Natural killer cell (primary cell): ENCODE results near the gene VAC14. TPM values are rescaled to one million over a fixed set of nuclear protein-coding genes. Genes with fewer than 3 reads are reported as not detected.

Experiments
- ATAC-seq, 3 donors: fragments of 150-1000 bp in 2 of 3; fragments of 200-7000 bp in 1 of 3; cut with Tn5 transposase; 1 replicate in 1 of 3; 2 replicates in 2 of 3; pipeline ENCODE4 v1.10.0; 2021; ENCODE audit warnings: mild to moderate bottlenecking in 2 of 3, moderate library complexity in 2 of 3
- DNase-seq, 2 donors: peaks; one replicate each; pipeline versions ENCODE4 v3.0.0 to v3.0.0-alpha.2; 2013 to 2021; ENCODE audit warnings: mixed read lengths in 1 of 2
- H3K27ac ChIP-seq: one replicate; pipeline ENCODE4 v1.5.1; 2013; ENCODE audit warnings: mild to moderate bottlenecking, low read length
- H3K27me3 ChIP-seq: one replicate; pipeline ENCODE4 v1.6.1; 2013; ENCODE audit warnings: low read length; ENCODE audit not compliant: control insufficient read depth, insufficient read depth
- H3K36me3 ChIP-seq: one replicate; pipeline ENCODE4 v1.6.1; 2013; ENCODE audit warnings: low read length; ENCODE audit not compliant: control insufficient read depth, insufficient read depth
- H3K4me1 ChIP-seq: one replicate; pipeline ENCODE4 v1.6.1; 2013; ENCODE audit warnings: low read length; ENCODE audit not compliant: control insufficient read depth, insufficient read depth
- H3K4me3 ChIP-seq: one replicate; pipeline ENCODE4 v1.5.1; 2013; ENCODE audit warnings: low read length
- H3K9me3 ChIP-seq: one replicate; pipeline ENCODE4 v1.6.1; 2013; ENCODE audit warnings: low read length; ENCODE audit not compliant: control insufficient read depth, insufficient read depth
- H3K27ac Mint-ChIP-seq, 2 donors: one replicate each; pipeline ENCODE4 v1.8.0; 2022; ENCODE audit warnings: mild to moderate bottlenecking in 2 of 2, mixed read lengths in 2 of 2, moderate library complexity in 1 of 2
- H3K27me3 Mint-ChIP-seq, 2 donors: one replicate each; pipeline ENCODE4 v1.8.0; 2022; ENCODE audit warnings: low read depth in 2 of 2, mixed read lengths in 2 of 2
- H3K36me3 Mint-ChIP-seq: one replicate; pipeline ENCODE4 v1.8.0; 2022; ENCODE audit warnings: mixed read lengths
- H3K4me1 Mint-ChIP-seq, 2 donors: one replicate each; pipeline ENCODE4 v1.8.0; 2022; ENCODE audit warnings: mixed read lengths in 2 of 2
- H3K4me3 Mint-ChIP-seq: one replicate; pipeline ENCODE4 v1.8.0; 2022; ENCODE audit warnings: mild to moderate bottlenecking, moderate library complexity, mixed read lengths
- H3K9me3 Mint-ChIP-seq, 2 donors: one replicate each; pipeline ENCODE4 v1.8.0; 2022; ENCODE audit warnings: mixed read lengths in 2 of 2
- WGBS: methylation state at CpG from one replicate; pipeline ENCODE4 v1.1.7; 2013; ENCODE audit warnings: missing lambda C conversion rate; ENCODE audit not compliant: insufficient coverage; 5-methylcytosine and 5-hydroxymethylcytosine counted together
- intact Hi-C: fragments of 100-400 bp; cut with micrococcal nuclease; formaldehyde crosslinking; loops from one replicate; pipeline ENCODE4 v1.14.2; 2022
- total RNA-seq, 4 donors: library from RNA; stranded (reverse); fragments of 120-200 nt in 1 of 4; gene quantifications; one replicate each; pipeline versions ENCODE4 v1.2.3 to v1.2.4, GENCODE V29; 2013 to 2022
- TF ChIP-seq, protein P1 (sequence below): fragments of 200-600 bp; IDR thresholded peaks from one replicate; pipeline ENCODE4 v1.8.0; 2022; ENCODE audit warnings: antibody characterized with exemption

The VAC14 gene
- total RNA-seq, 3 donors from 2014 or later (not counting 1 experiment from before 2014, with no cell fraction given), result 33.9 to 45.6 (median 43.4) TPM

GRCh38 chr16:70678898-70679670 is 121.9 kb downstream of the VAC14 start:
- no peaks in the 10 kb centered on the region for H3K36me3 Mint-ChIP-seq
- intact Hi-C loops, result no loop called here
- H3K27ac ChIP-seq, result no peak overlapping the region
- peak overlapping the region in 1 of 2 donors; percentile 83 for H3K27ac Mint-ChIP-seq
- ATAC-seq (no peak), DNase-seq (no peak)
- peaks cover 0 to 12% of the 10 kb centered on the region in 2 donors for H3K4me1 Mint-ChIP-seq
- H3K9me3 ChIP-seq, result no peaks in the 10 kb centered on the region
- H3K36me3 ChIP-seq, result no peaks in the 10 kb centered on the region
- 79% methylated on average over 31 of the region's 31 CpGs for WGBS
- no peaks in the 10 kb centered on the region for H3K9me3 Mint-ChIP-seq
- H3K27me3 ChIP-seq, result no peaks in the 10 kb centered on the region
- no peak overlapping the region for H3K4me3 Mint-ChIP-seq
- TF ChIP-seq, protein P1, sequence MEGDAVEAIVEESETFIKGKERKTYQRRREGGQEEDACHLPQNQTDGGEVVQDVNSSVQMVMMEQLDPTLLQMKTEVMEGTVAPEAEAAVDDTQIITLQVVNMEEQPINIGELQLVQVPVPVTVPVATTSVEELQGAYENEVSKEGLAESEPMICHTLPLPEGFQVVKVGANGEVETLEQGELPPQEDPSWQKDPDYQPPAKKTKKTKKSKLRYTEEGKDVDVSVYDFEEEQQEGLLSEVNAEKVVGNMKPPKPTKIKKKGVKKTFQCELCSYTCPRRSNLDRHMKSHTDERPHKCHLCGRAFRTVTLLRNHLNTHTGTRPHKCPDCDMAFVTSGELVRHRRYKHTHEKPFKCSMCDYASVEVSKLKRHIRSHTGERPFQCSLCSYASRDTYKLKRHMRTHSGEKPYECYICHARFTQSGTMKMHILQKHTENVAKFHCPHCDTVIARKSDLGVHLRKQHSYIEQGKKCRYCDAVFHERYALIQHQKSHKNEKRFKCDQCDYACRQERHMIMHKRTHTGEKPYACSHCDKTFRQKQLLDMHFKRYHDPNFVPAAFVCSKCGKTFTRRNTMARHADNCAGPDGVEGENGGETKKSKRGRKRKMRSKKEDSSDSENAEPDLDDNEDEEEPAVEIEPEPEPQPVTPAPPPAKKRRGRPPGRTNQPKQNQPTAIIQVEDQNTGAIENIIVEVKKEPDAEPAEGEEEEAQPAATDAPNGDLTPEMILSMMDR, result no peak
- H3K27me3 Mint-ChIP-seq, result no peaks in the 10 kb centered on the region
- H3K4me3 ChIP-seq, result no peak overlapping the region
- H3K4me1 ChIP-seq, result peaks cover 6% of the 10 kb centered on the region

DNA sequence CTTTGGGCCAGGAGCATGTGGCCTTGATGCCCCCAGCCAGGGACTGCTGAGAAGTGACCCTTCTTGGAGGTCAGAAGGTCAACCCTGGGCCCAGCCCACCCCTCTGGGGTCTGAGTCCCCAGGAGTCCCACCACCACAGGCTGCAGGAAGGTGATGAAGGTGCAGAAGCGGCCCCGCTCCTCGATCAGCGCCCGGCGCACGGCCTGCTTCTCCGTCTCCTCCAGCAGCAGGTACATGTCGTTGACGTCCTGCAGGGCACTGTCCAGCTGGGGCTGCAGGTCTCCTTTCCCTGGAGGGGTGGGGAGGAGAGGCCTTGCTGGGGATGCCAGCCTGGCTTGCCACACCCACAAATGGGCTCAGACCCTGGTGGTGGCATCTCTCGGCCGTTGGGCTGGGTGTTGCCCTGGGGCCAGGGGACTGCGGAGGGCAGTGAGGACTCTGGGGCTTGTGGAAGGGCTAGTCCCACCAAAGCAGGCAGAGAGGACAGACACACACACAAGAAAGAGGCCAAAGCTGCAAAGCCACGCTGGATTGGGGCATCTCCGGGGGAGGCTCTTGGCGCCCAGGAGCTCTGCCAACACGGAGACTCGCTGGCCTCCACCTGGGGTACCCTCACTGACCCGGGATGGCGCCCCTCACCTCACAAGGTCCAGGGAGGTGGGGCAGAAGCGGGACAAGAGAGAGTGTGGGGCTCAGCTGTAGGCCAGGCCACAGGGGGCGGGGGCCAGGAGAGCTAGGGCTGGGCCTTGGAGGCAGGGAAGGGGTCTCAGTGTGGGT is 122.6 kb downstream of the VAC14 start:
- no peaks in the 10 kb centered on the region for H3K9me3 ChIP-seq
- TF ChIP-seq, protein P1, result no peak
- no peaks in the 10 kb centered on the region for H3K36me3 ChIP-seq
- Mint-ChIP-seq H3K9me3 (no peaks in the 10 kb centered on the region), H3K27ac (peak overlapping the region in 1 of 2 donors; percentile 83), H3K27me3 (no peaks in the 10 kb centered on the region), H3K36me3 (no peaks in the 10 kb centered on the region), H3K4me3 (no peak overlapping the region), H3K4me1 (peaks cover 0 to 12% of the 10 kb centered on the region in 2 donors)
- no peak overlapping the region for H3K4me3 ChIP-seq
- intact Hi-C loops, result no loop called here
- DNase-seq (no peak), ATAC-seq (no peak)
- peaks cover 6% of the 10 kb centered on the region for H3K4me1 ChIP-seq
- H3K27me3 ChIP-seq, result no peaks in the 10 kb centered on the region
- no peak overlapping the region for H3K27ac ChIP-seq
- WGBS, result 94% methylated on average over 22 of the region's 22 CpGs

GRCh38 chr16:70677499-70678120 is 123.3 kb downstream of the VAC14 start:
- H3K36me3 Mint-ChIP-seq, result no peaks in the 10 kb centered on the region
- H3K4me3 Mint-ChIP-seq, result no peak overlapping the region
- WGBS, result 91% methylated on average over 15 of the region's 15 CpGs
- Histone ChIP-seq H3K4me1 (peaks cover 6% of the 10 kb centered on the region), H3K27ac (no peak overlapping the region), H3K9me3 (no peaks in the 10 kb centered on the region), H3K27me3 (no peaks in the 10 kb centered on the region), H3K36me3 (no peaks in the 10 kb centered on the region), H3K4me3 (no peak overlapping the region)
- H3K9me3 Mint-ChIP-seq, result no peaks in the 10 kb centered on the region
- DNase-seq, result no peak
- intact Hi-C loops, result no loop called here
- H3K27me3 Mint-ChIP-seq, result no peaks in the 10 kb centered on the region
- TF ChIP-seq, protein P1, result no peak
- no peak overlapping the region for H3K27ac Mint-ChIP-seq
- H3K4me1 Mint-ChIP-seq, result peaks cover 0 to 12% of the 10 kb centered on the region in 2 donors
- ATAC-seq, result no peak
